ENCODE results near the gene EMID1.

The EMID1 gene

DNA sequence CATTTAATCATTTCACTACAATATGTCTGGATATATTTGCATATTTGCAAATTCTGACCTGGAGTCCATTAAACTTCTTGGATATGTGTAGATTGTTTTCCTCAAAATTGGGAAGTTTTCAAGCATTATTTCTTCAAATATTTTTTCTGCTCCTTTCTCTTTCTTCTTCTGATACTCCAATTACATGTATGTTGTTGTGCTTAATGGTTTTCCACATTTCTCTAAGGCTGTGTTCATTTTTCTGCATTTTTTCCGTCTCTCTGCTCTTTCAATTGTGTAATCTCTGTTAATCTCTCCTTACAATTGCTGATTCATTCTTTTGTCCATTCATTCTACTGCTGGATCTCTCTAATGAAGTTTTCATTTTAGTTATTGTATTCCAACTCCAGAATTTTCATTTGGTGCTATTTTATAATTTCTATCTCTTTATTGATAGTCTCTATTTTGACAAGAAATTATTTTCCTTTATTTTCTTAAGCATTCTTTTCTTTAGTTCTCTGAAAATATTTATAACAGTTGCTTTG lies 30.3 kb upstream of the EMID1 start:
- TF ChIP-seq RAD21 (IDR thresholded peaks at IDR 0.05; ENCODE audit: low read depth), result no peak
- no peak for TF ChIP-seq TEAD4 (IDR thresholded peaks at IDR 0.05)
- no peak for TF ChIP-seq EGR1 (IDR thresholded peaks at IDR 0.05)
- TF ChIP-seq, protein P1, sequence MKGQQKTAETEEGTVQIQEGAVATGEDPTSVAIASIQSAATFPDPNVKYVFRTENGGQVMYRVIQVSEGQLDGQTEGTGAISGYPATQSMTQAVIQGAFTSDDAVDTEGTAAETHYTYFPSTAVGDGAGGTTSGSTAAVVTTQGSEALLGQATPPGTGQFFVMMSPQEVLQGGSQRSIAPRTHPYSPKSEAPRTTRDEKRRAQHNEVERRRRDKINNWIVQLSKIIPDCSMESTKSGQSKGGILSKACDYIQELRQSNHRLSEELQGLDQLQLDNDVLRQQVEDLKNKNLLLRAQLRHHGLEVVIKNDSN (IDR thresholded peaks at IDR 0.05), result no peak
- no peak for TF ChIP-seq CEBPB (IDR thresholded peaks at IDR 0.05)
- TF ChIP-seq CREB1 (IDR thresholded peaks at IDR 0.05; ENCODE audit: low read depth), result no peak
- no peak for TF ChIP-seq NFIC (IDR thresholded peaks at IDR 0.05)
- no peak for TF ChIP-seq TAF1 (IDR thresholded peaks at IDR 0.05; ENCODE audit: low read depth)
- TF ChIP-seq EP300 (IDR thresholded peaks at IDR 0.05; ENCODE audit: borderline replicate concordance), result no peak
- TF ChIP-seq ZBTB7A (IDR thresholded peaks at IDR 0.05; ENCODE audit: low read depth), result no peak
- TF ChIP-seq TCF12 (IDR thresholded peaks at IDR 0.05; ENCODE audit: low read depth), result no peak
- TF ChIP-seq YY1 (IDR thresholded peaks at IDR 0.05; ENCODE audit: low read depth), result no peak
- TF ChIP-seq, protein P2, sequence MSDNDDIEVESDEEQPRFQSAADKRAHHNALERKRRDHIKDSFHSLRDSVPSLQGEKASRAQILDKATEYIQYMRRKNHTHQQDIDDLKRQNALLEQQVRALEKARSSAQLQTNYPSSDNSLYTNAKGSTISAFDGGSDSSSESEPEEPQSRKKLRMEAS (IDR thresholded peaks at IDR 0.05), result no peak
- TF ChIP-seq, protein P3, sequence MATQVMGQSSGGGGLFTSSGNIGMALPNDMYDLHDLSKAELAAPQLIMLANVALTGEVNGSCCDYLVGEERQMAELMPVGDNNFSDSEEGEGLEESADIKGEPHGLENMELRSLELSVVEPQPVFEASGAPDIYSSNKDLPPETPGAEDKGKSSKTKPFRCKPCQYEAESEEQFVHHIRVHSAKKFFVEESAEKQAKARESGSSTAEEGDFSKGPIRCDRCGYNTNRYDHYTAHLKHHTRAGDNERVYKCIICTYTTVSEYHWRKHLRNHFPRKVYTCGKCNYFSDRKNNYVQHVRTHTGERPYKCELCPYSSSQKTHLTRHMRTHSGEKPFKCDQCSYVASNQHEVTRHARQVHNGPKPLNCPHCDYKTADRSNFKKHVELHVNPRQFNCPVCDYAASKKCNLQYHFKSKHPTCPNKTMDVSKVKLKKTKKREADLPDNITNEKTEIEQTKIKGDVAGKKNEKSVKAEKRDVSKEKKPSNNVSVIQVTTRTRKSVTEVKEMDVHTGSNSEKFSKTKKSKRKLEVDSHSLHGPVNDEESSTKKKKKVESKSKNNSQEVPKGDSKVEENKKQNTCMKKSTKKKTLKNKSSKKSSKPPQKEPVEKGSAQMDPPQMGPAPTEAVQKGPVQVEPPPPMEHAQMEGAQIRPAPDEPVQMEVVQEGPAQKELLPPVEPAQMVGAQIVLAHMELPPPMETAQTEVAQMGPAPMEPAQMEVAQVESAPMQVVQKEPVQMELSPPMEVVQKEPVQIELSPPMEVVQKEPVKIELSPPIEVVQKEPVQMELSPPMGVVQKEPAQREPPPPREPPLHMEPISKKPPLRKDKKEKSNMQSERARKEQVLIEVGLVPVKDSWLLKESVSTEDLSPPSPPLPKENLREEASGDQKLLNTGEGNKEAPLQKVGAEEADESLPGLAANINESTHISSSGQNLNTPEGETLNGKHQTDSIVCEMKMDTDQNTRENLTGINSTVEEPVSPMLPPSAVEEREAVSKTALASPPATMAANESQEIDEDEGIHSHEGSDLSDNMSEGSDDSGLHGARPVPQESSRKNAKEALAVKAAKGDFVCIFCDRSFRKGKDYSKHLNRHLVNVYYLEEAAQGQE (IDR thresholded peaks at IDR 0.05; ENCODE audit: low read depth), result no peak
- TF ChIP-seq FOXM1 (IDR thresholded peaks at IDR 0.05; ENCODE audit: borderline replicate concordance, low read depth), result no peak

DNA sequence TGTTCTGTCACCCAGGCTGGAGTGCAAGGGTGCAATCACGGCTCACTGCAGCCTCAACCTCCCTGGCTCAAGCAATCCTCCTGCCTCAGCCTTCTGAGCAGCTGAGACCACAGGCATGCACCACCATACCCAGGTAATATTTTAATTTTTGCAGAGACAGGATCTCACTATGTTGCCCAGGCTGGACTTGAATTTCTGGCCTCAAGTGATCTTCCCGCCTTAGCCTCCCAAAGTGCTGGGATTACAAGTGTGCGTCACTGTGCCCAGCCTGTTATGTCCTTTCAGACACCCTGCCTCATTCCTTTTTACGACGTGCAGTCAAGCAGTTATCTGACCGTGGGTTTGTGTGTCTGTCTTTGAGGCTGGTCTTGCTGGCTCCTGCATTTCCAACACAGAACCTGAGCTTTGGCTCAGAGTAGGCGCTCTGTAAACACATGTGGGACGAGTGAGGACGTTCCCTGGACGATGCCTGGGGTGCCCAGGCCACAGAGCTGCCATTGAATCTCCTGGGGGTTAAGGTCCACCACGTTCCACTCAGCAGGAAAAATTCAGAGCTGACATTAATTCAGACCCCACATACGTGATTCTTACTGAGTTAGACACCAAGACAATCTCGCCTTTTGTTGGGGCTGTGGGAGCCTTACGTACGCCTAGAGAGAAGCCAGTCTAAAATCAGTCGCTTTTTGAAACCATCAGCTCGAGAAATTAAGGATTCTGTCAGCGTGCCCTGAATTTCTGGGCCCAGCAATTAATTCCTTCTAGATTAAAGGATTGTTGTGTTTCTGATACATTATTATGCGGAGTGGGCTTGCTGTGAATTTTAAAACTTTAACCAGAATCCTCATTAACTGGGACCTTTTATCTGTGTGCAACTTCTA lies 21.5 kb upstream of the EMID1 start:
- TF ChIP-seq CREB1 (IDR thresholded peaks at IDR 0.05; ENCODE audit: low read depth), result no peak

DNA sequence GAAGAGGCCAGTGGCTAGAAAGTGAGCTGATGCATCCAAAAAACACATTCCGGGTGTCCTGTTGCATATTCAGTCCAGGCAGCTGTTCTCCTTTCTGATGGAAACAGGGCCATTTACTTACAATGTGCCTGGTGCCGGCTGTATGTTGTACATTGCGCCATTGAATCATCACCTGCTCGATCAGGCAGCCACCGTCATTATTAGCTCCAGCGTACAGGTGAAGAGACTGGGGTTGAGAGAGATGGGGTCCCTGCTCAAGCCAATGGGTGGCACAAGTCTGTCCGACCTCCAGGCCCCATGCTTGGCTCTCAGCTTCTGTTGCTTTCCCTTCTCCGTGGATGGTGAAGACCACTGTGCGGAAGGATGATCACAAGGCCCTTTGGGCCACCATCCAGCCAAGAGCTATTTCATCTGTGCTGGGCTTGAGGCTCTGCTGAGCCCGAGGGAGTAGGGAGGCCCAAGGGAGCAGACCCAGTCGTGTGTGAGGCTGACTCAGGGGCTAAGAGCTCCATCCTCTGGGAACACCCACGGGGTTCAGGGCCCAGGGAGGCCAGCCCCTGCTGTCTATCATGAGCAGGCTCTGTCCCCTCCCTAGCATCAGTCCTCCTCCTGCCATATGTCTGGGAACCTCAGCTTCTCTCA lies 20.7 kb upstream of the EMID1 start:
- TF ChIP-seq TCF12 (IDR thresholded peaks at IDR 0.05; ENCODE audit: low read depth), result no peak
- no peak for TF ChIP-seq FOXM1 (IDR thresholded peaks at IDR 0.05; ENCODE audit: borderline replicate concordance, low read depth)
- TF ChIP-seq, protein P1 (IDR thresholded peaks at IDR 0.05), result no peak
- TF ChIP-seq ZBTB7A (IDR thresholded peaks at IDR 0.05; ENCODE audit: low read depth), result no peak
- no peak for TF ChIP-seq EGR1 (IDR thresholded peaks at IDR 0.05)
- TF ChIP-seq, protein P2 (IDR thresholded peaks at IDR 0.05), result no peak
- no peak for TF ChIP-seq TEAD4 (IDR thresholded peaks at IDR 0.05)
- TF ChIP-seq YY1 (IDR thresholded peaks at IDR 0.05; ENCODE audit: low read depth), result no peak
- no peak for TF ChIP-seq TAF1 (IDR thresholded peaks at IDR 0.05; ENCODE audit: low read depth)
- TF ChIP-seq, protein P3 (IDR thresholded peaks at IDR 0.05; ENCODE audit: low read depth), result no peak
- TF ChIP-seq EP300 (IDR thresholded peaks at IDR 0.05; ENCODE audit: borderline replicate concordance), result no peak
- no peak for TF ChIP-seq CREB1 (IDR thresholded peaks at IDR 0.05; ENCODE audit: low read depth)
- no peak for TF ChIP-seq CEBPB (IDR thresholded peaks at IDR 0.05)
- TF ChIP-seq RAD21 (IDR thresholded peaks at IDR 0.05; ENCODE audit: low read depth), result no peak
- no peak for TF ChIP-seq NFIC (IDR thresholded peaks at IDR 0.05)

DNA sequence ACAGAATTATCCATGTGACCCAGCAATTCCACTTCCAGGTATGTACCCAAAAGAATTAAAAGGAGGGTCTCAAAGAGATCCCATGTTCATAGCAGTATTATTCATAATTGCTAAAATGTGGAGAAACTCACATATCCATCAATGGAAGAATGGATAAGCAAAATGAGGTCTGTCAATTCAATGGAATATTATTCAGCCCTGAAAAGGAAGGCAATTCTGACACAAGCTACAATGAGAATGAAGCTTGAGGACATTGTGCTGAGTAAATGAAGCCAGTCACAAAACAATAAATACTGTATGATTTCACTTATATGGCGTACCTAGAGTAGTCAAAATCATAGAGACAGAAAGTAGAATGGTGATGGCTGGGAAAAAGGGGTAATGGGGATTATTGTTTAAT lies 19.4 kb upstream of the EMID1 start:
- TF ChIP-seq, protein P1 (IDR thresholded peaks at IDR 0.05), result no peak
- no peak for TF ChIP-seq EGR1 (IDR thresholded peaks at IDR 0.05)
- TF ChIP-seq TEAD4 (IDR thresholded peaks at IDR 0.05), result no peak
- TF ChIP-seq RAD21 (IDR thresholded peaks at IDR 0.05; ENCODE audit: low read depth), result no peak
- no peak for TF ChIP-seq FOXM1 (IDR thresholded peaks at IDR 0.05; ENCODE audit: borderline replicate concordance, low read depth)
- TF ChIP-seq CEBPB (IDR thresholded peaks at IDR 0.05), result no peak

DNA sequence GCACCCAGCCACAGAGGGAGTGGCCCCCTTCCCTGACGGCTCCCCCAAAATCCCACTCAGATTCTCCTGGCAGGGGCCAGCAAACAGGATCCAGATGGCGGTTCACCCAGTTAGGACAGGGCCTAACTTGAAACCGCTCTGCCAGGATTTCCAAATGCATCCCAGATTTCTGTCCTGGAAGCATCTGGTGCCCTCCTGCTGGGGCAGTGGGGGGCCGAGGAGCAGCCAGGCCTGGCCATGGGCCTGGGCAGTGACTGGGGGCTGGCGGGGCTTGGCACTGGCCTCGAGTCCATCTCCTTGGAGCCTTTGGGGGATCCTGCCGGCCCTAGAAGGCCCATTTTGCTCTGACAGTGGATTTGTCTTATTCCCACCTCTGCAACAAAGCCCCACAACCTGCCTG lies 17.9 kb upstream of the EMID1 start:
- TF ChIP-seq CEBPB (IDR thresholded peaks at IDR 0.05), result no peak
- no peak for TF ChIP-seq NFIC (IDR thresholded peaks at IDR 0.05)
- TF ChIP-seq EGR1 (IDR thresholded peaks at IDR 0.05), result no peak
- TF ChIP-seq FOXM1 (IDR thresholded peaks at IDR 0.05; ENCODE audit: borderline replicate concordance, low read depth), result no peak
- no peak for TF ChIP-seq ZBTB7A (IDR thresholded peaks at IDR 0.05; ENCODE audit: low read depth)
- TF ChIP-seq, protein P2 (IDR thresholded peaks at IDR 0.05), result no peak
- no peak for TF ChIP-seq YY1 (IDR thresholded peaks at IDR 0.05; ENCODE audit: low read depth)
- TF ChIP-seq TEAD4 (IDR thresholded peaks at IDR 0.05), result no peak

Data from Ishikawa (cell line).